ENCODE data around the gene WASHC2A. TPM values are rescaled to one million over a fixed set of nuclear protein-coding genes. Genes with fewer than 3 reads are reported as not detected.
"Not testable (repeated sequence)": the region's sequence is repeated elsewhere in the genome, so short reads cannot be mapped to it uniquely, and the experiment has no call there.

The WASHC2A gene
- total and polyA plus RNA-seq, 2 of the 13 experiments (the other 11 are each of a cell fraction or from before 2014, with no cell fraction given) = 22.8 to 29.6 TPM

- TF ChIP-seq, protein P1, sequence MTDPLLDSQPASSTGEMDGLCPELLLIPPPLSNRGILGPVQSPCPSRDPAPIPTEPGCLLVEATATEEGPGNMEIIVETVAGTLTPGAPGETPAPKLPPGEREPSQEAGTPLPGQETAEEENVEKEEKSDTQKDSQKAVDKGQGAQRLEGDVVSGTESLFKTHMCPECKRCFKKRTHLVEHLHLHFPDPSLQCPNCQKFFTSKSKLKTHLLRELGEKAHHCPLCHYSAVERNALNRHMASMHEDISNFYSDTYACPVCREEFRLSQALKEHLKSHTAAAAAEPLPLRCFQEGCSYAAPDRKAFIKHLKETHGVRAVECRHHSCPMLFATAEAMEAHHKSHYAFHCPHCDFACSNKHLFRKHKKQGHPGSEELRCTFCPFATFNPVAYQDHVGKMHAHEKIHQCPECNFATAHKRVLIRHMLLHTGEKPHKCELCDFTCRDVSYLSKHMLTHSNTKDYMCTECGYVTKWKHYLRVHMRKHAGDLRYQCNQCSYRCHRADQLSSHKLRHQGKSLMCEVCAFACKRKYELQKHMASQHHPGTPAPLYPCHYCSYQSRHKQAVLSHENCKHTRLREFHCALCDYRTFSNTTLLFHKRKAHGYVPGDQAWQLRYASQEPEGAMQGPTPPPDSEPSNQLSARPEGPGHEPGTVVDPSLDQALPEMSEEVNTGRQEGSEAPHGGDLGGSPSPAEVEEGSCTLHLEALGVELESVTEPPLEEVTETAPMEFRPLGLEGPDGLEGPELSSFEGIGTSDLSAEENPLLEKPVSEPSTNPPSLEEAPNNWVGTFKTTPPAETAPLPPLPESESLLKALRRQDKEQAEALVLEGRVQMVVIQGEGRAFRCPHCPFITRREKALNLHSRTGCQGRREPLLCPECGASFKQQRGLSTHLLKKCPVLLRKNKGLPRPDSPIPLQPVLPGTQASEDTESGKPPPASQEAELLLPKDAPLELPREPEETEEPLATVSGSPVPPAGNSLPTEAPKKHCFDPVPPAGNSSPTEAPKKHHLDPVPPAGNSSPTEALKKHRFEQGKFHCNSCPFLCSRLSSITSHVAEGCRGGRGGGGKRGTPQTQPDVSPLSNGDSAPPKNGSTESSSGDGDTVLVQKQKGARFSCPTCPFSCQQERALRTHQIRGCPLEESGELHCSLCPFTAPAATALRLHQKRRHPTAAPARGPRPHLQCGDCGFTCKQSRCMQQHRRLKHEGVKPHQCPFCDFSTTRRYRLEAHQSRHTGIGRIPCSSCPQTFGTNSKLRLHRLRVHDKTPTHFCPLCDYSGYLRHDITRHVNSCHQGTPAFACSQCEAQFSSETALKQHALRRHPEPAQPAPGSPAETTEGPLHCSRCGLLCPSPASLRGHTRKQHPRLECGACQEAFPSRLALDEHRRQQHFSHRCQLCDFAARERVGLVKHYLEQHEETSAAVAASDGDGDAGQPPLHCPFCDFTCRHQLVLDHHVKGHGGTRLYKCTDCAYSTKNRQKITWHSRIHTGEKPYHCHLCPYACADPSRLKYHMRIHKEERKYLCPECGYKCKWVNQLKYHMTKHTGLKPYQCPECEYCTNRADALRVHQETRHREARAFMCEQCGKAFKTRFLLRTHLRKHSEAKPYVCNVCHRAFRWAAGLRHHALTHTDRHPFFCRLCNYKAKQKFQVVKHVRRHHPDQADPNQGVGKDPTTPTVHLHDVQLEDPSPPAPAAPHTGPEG (CRISPR knock-in tag; IDR thresholded peaks at IDR 0.05) = 0 out of 2 replicates have a peak, but pooled peaks have one; percentile 47
- not testable (repeated sequence) for TF ChIP-seq SOX13 (IDR thresholded peaks at IDR 0.05); MAZ (IDR thresholded peaks at IDR 0.05; ENCODE audit: borderline replicate concordance, low read depth, low read length); NONO (IDR thresholded peaks at IDR 0.05); GABPA (IDR thresholded peaks at IDR 0.05; ENCODE audit: low read depth, low read length); CREM (CRISPR knock-in tag; IDR thresholded peaks at IDR 0.05)
- TF ChIP-seq SOX13 (CRISPR knock-in tag; conservative IDR thresholded peaks at IDR 0.05 in 1 of 2, IDR thresholded peaks at IDR 0.05 in 1 of 2) = peak in 1 of 2 experiments; percentile 45; a peak in 1 of 4 replicates
- TF ChIP-seq TGIF2 (CRISPR knock-in tag; IDR thresholded peaks at IDR 0.05) = peak; percentile 67; the same call in 1 of the 2 replicates
- peak; percentile 49; the same call in 1 of the 2 replicates for TF ChIP-seq ZNF232 (CRISPR knock-in tag; IDR thresholded peaks at IDR 0.05; ENCODE audit: borderline replicate concordance)
- TF ChIP-seq, protein P2, sequence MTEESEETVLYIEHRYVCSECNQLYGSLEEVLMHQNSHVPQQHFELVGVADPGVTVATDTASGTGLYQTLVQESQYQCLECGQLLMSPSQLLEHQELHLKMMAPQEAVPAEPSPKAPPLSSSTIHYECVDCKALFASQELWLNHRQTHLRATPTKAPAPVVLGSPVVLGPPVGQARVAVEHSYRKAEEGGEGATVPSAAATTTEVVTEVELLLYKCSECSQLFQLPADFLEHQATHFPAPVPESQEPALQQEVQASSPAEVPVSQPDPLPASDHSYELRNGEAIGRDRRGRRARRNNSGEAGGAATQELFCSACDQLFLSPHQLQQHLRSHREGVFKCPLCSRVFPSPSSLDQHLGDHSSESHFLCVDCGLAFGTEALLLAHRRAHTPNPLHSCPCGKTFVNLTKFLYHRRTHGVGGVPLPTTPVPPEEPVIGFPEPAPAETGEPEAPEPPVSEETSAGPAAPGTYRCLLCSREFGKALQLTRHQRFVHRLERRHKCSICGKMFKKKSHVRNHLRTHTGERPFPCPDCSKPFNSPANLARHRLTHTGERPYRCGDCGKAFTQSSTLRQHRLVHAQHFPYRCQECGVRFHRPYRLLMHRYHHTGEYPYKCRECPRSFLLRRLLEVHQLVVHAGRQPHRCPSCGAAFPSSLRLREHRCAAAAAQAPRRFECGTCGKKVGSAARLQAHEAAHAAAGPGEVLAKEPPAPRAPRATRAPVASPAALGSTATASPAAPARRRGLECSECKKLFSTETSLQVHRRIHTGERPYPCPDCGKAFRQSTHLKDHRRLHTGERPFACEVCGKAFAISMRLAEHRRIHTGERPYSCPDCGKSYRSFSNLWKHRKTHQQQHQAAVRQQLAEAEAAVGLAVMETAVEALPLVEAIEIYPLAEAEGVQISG (CRISPR knock-in tag; IDR thresholded peaks at IDR 0.05) = peak; percentile 71
- TF ChIP-seq MAZ (CRISPR knock-in tag; IDR thresholded peaks at IDR 0.05; ENCODE audit: low read depth) = peak; percentile 52; the same call in 1 of the 2 replicates
- TF ChIP-seq MNT (IDR thresholded peaks at IDR 0.05) = peak; percentile 63
- TF ChIP-seq NONO (CRISPR knock-in tag; conservative IDR thresholded peaks at IDR 0.05) = peak; percentile 87
- peak; percentile 42; the same call in 1 of the 2 replicates for TF ChIP-seq GABPA (CRISPR knock-in tag; IDR thresholded peaks at IDR 0.05; ENCODE audit: low read depth)
- TF ChIP-seq CREM (IDR thresholded peaks at IDR 0.05) = peak; percentile 18; the same call in 1 of the 2 replicates
- peak; percentile 42; the same call in 1 of the 2 replicates for TF ChIP-seq ZSCAN31 (CRISPR knock-in tag; IDR thresholded peaks at IDR 0.05; ENCODE audit: low read depth)
- 0 out of 2 replicates have a peak, but pooled peaks have one; percentile 8 for TF ChIP-seq STAG1 (CRISPR knock-in tag; IDR thresholded peaks at IDR 0.05)
- peak; percentile 81 for TF ChIP-seq ELF1 (CRISPR knock-in tag; IDR thresholded peaks at IDR 0.05)
- TF ChIP-seq KMT2B (CRISPR knock-in tag; IDR thresholded peaks at IDR 0.05) = peak; percentile 76
- peak; percentile 78; the same call in 1 of the 2 replicates for TF ChIP-seq KLF12 (CRISPR knock-in tag; IDR thresholded peaks at IDR 0.05; ENCODE audit: borderline replicate concordance)
- TF ChIP-seq POLR2A (IDR thresholded peaks at IDR 0.05; ENCODE audit: insufficient read depth in 1 of 2, low read depth in 2 of 2, low read length in 2 of 2) = peak; percentile 52 to 78
Observed at GRCh38 chr10:50067546-50068351, at the start of gene WASHC2A (continued).

All from HepG2 (cell line).